ENCODE measurements around the gene NRG4.

Gene NRG4

DNA sequence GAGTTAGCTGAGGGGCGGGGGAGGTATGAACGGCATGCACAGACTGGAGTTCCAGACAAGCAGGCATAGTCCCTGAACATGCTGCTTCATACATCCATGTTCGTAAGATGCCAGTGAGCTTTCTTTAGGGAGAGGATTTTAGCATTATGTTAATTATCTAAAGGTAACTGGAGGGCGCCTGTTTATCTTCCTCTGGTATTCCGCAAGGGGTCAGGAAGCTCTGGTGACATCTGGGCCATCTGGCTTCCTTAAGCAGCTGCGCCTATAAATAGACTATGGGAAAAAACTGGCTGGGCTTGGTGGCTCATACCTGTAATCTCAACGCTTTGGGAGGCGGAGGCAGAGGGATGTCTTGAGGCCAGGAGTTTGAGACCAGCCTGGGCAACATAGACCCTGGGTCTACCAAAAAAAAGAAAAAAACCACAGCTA is 110.1 kb downstream of the NRG4 start:
- TF ChIP-seq CTCF (conservative IDR thresholded peaks at IDR 0.05; ENCODE audit: low read length), result no peak
- H3K4me3 ChIP-seq (ENCODE audit: low read length), result no peak overlapping the region
- DNase-seq (ENCODE audit: low read depth), result no peak

GRCh38 chr15:75900577-75900976 is 111.6 kb downstream of the NRG4 start:
- no peak overlapping the region for H3K4me3 ChIP-seq (ENCODE audit: low read length)
- no peak for TF ChIP-seq CTCF (conservative IDR thresholded peaks at IDR 0.05; ENCODE audit: low read length)
- DNase-seq (ENCODE audit: low read depth), result no peak

- no peak for TF ChIP-seq CTCF (conservative IDR thresholded peaks at IDR 0.05; ENCODE audit: low read length)
- DNase-seq (ENCODE audit: low read depth), result no peak
- H3K4me3 ChIP-seq (ENCODE audit: low read length), result no peak overlapping the region
These were observed 116.5 kb downstream of the NRG4 start for GRCh38 chr15:75895731-75896130.

DNA sequence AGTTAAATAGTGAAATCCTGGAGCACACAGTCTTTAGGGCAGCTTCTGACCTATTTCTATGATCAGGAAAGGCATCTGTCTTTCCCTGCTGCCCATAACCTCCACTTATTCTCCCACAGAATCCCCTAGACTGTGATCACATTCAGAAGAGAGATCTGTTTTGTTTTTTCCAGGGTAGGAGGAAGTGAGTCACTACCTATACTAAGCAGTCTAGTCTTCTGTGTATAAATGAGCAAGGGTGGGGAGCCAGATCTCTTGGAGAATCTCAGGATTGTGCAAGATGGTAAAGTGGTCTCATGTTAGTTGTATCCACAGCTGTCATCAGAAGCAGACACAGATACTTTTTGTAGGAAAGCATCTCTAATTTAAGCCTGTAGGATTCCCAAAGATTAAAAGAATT is 120.3 kb downstream of the NRG4 start:
- DNase-seq (ENCODE audit: low read depth), result peak; percentile 81
- TF ChIP-seq CTCF (conservative IDR thresholded peaks at IDR 0.05; ENCODE audit: low read length), result no peak
- no peak overlapping the region for H3K4me3 ChIP-seq (ENCODE audit: low read length)
